K562 (cell line): ENCODE results near the gene EPS8. TPM values are rescaled to one million over a fixed set of nuclear protein-coding genes. Genes with fewer than 3 reads are reported as not detected.

ENCODE experiments used
- ATAC-seq: fragments of 200-7000 bp; cut with Tn5 transposase; 3 replicates; pipeline ENCODE4 v1.9.1; 2020; ENCODE audit warnings: moderate library complexity
- BruUV-seq: library from RNA; stranded (reverse); fragments of 400-500 nt; replicated peaks from 2 replicates; lab custom pipeline; 2021; lab: Mats Ljungman, UMichigan
- CTCF ChIA-PET: fragments of 300-600 bp; formaldehyde crosslinking; extraction: SDS; loops from one replicate; lab custom pipeline; 2021; ENCODE audit warnings: low intra/inter-chr PET ratio; lab: Yijun Ruan, JAX
- POLR2A ChIA-PET: fragments of 300-600, 350-650 bp; sonication (Branson Sonifier 250); formaldehyde crosslinking; extraction: SDS; loops from one replicate; lab custom pipeline; 2021; ENCODE audit warnings: antibody characterized with exemption, inconsistent platforms; lab: Yijun Ruan, JAX
- DNase-seq, 4 experiments: peaks; one replicate each; pipeline versions ENCODE4 v3.0.0 to v3.0.0-alpha.2; 2011 to 2018; ENCODE audit warnings: low spot score in 3 of 4, mixed read lengths in 3 of 4; ENCODE audit errors: extremely low read depth in 1 of 4
- FAIRE-seq: peaks from 2 replicates; lab custom pipeline; 2011; peaks lifted over from hg19 to GRCh38; lab: Jason Lieb, UNC
- H2AFZ ChIP-seq: 2 replicates; pipeline ENCODE4 v1.6.0; 2011; ENCODE audit warnings: low read depth, low read length, control low read depth, inconsistent platforms
- H3K27ac ChIP-seq: fragments of 200-600 bp; 3 replicates; pipeline ENCODE4 v1.8.0; 2011; ENCODE audit warnings: low read depth, mild to moderate bottlenecking, control low read depth, inconsistent platforms, low read length, moderate library complexity, mixed read lengths; ENCODE audit errors: extremely low read depth
- H3K27me3 ChIP-seq, 2 experiments: fragments of 300-600 bp in 1 of 2; 2 replicates in 1 of 2; 3 replicates in 1 of 2; pipeline versions ENCODE4 v1.6.0 to v1.8.0; 2011; ENCODE audit warnings: inconsistent platforms in 2 of 2, low read length in 2 of 2, mild to moderate bottlenecking in 1 of 2, mixed read lengths in 1 of 2, moderate library complexity in 1 of 2; ENCODE audit not compliant: control insufficient read depth in 2 of 2, insufficient read depth in 2 of 2
- H3K36me3 ChIP-seq: fragments of 300-600 bp; 3 replicates; pipeline ENCODE4 v1.8.0; 2011; ENCODE audit warnings: mild to moderate bottlenecking, low read length, inconsistent platforms; ENCODE audit not compliant: control insufficient read depth, insufficient read depth
- H3K4me1 ChIP-seq, 2 experiments: fragments of 200-600 bp in 1 of 2; replicated peaks in 1 of 2; 2 replicates in 1 of 2; 3 replicates in 1 of 2; pipeline versions ENCODE4 v1.5.1 to v1.8.0; 2011; ENCODE audit warnings: inconsistent platforms in 2 of 2, low read length in 2 of 2, mild to moderate bottlenecking in 1 of 2, mixed read lengths in 1 of 2, moderate library complexity in 1 of 2; ENCODE audit not compliant: control insufficient read depth in 2 of 2, insufficient read depth in 2 of 2
- H3K4me2 ChIP-seq: 2 replicates; pipeline ENCODE4 v1.6.1; 2011; ENCODE audit warnings: low read length, control low read depth, inconsistent platforms, mixed read lengths; ENCODE audit not compliant: insufficient read depth
- H3K4me3 ChIP-seq: fragments of 200-600 bp; sonication (generic), shearing (Covaris generic); 2 replicates; pipeline ENCODE4 v1.5.1; 2016; ENCODE audit warnings: control low read depth, inconsistent platforms
- H3K79me2 ChIP-seq: fragments of 200-600 bp; 3 replicates; pipeline ENCODE4 v1.8.0; 2011; ENCODE audit warnings: low read length, inconsistent platforms; ENCODE audit not compliant: control insufficient read depth, insufficient read depth
- H3K9ac ChIP-seq, 2 experiments: 2 replicates each; pipeline versions ENCODE4 v1.6.0 to v1.6.1; 2011; ENCODE audit warnings: low read depth in 2 of 2, low read length in 2 of 2, control low read depth in 1 of 2, inconsistent platforms in 1 of 2, mild to moderate bottlenecking in 1 of 2, mixed read lengths in 1 of 2; ENCODE audit not compliant: insufficient read depth in 1 of 2
- H3K9me1 ChIP-seq: one replicate; pipeline ENCODE4 v1.6.0; 2011; ENCODE audit warnings: inconsistent platforms, mild to moderate bottlenecking, low read length, moderate library complexity; ENCODE audit not compliant: control insufficient read depth, insufficient read depth
- H3K9me3 ChIP-seq: replicated peaks from 2 replicates; pipeline ENCODE4 v1.5.1; 2011; ENCODE audit warnings: low read depth, low read length, inconsistent platforms; ENCODE audit not compliant: control insufficient read depth, insufficient read depth
- H4K20me1 ChIP-seq: replicated peaks from 2 replicates; pipeline ENCODE4 v1.6.1; 2011; ENCODE audit warnings: low read length, inconsistent platforms, mixed read lengths; ENCODE audit not compliant: control insufficient read depth, insufficient read depth
- CBX1 ChIP-seq: sonication (generic); IDR thresholded peaks from 2 replicates; pipeline ENCODE4 v1.6.1; 2016; ENCODE audit warnings: antibody characterized with exemption, low read depth, mild to moderate bottlenecking
- CBX3 ChIP-seq, 2 experiments: IDR thresholded peaks; 1 replicate in 1 of 2; 2 replicates in 1 of 2; pipeline ENCODE4 v1.6.1; 2012; ENCODE audit warnings: inconsistent platforms in 2 of 2, low read length in 2 of 2, borderline replicate concordance in 1 of 2, control low read depth in 1 of 2
- CBX5 ChIP-seq: IDR thresholded peaks from 2 replicates; pipeline ENCODE4 v1.6.1; 2014; ENCODE audit warnings: low read depth, borderline replicate concordance
- FOXO4 ChIP-seq: fragments of 450-650 bp; formaldehyde crosslinking; IDR thresholded peaks from 2 replicates; pipeline ENCODE4 v1.4.0; 2020; ENCODE audit warnings: mild to moderate bottlenecking, moderate library complexity
- MAFK ChIP-seq: IDR thresholded peaks from 2 replicates; pipeline ENCODE4 v1.6.1; 2011; ENCODE audit warnings: low read length, improper control_type of control experiment
- MGA ChIP-seq: fragments of 450-650 bp; IDR thresholded peaks from 2 replicates; pipeline ENCODE4 v1.6.1; 2016; ENCODE audit warnings: mild to moderate bottlenecking, moderate library complexity
- NFE2 ChIP-seq: IDR thresholded peaks from 2 replicates; pipeline ENCODE4 v1.6.1; 2014; ENCODE audit warnings: antibody characterized with exemption, low read depth
- POLR2A ChIP-seq: fragments of 450-650 bp; conservative IDR thresholded peaks from 2 replicates; pipeline ENCODE4 v1.6.1; 2016
- ZBTB17 ChIP-seq: fragments of 450-650 bp; formaldehyde crosslinking; IDR thresholded peaks from 2 replicates; pipeline ENCODE4 v1.4.0; 2020; ENCODE audit warnings: mild to moderate bottlenecking
- ZNF239 ChIP-seq: fragments of 250-450 bp; sonication (Bioruptor Pico); IDR thresholded peaks from 2 replicates; pipeline ENCODE4 v1.4.0; 2020; ENCODE audit warnings: mild to moderate bottlenecking
- ZNF3 ChIP-seq: fragments of 250-450 bp; sonication (Bioruptor Pico); IDR thresholded peaks from 2 replicates; pipeline ENCODE4 v1.5.0; 2021; ENCODE audit warnings: mild to moderate bottlenecking, moderate library complexity
- ZNF584 ChIP-seq: fragments of 200-800 bp; sonication (Bioruptor generic); IDR thresholded peaks from 2 replicates; pipeline ENCODE4 v1.6.1; 2016; ENCODE audit warnings: low read depth, mild to moderate bottlenecking, missing genetic modification characterization, missing compliant biosample characterization
- ZNF717 ChIP-seq: fragments of 250-450 bp; sonication (Bioruptor Pico); IDR thresholded peaks from 2 replicates; pipeline ENCODE4 v1.5.0; 2021
- WGBS: fragments of 100-300 bp; shearing (Covaris generic); methylation state at CpG from one replicate; pipeline ENCODE4 v1.1.6; 2016; ENCODE audit warnings: low coverage, mixed read lengths; ENCODE audit not compliant: insufficient coverage; ENCODE audit errors: missing lambda C conversion rate; 5-methylcytosine and 5-hydroxymethylcytosine counted together
- in situ Hi-C: fragments of 300-500 bp; cut with MboI; formaldehyde crosslinking; loops from 4 replicates; pipeline ENCODE4 v1.15.0; 2018; ENCODE audit warnings: inconsistent platforms, mixed read lengths
- intact Hi-C: fragments of 100-400 bp; cut with micrococcal nuclease; formaldehyde crosslinking; loops from 2 replicates; pipeline ENCODE4 v1.14.2; 2022
- polyA plus RNA-seq, 8 experiments: library from polyadenylated mRNA; depleted of rRNA in 4 of 8; stranded (reverse) in 5 of 8; unstranded in 3 of 8; fragments of >200 nt; fragmentation: Nextera tagmentation in 2 of 8; fragmentation: Illumina TruSeq in 1 of 8; extraction: Ambion mirVana in 2 of 8; extraction: Trizol in 1 of 8; gene quantifications; 2 replicates each; pipeline versions ENCODE4 v1.2.1 to v1.2.3, GENCODE V29; 2011 to 2014; ENCODE audit warnings: inconsistent platforms in 1 of 8, missing spikeins in 1 of 8
- total RNA-seq, 7 experiments: library from RNA; depleted of rRNA in 6 of 7; stranded (reverse); fragments of >200 nt in 6 of 7; fragmentation: Illumina TruSeq in 2 of 7; extraction: Trizol in 2 of 7; gene quantifications; 2 replicates each; pipeline versions ENCODE4 v1.2.1 to v1.2.3, GENCODE V29; 2011 to 2021; ENCODE audit warnings: low replicate concordance in 1 of 7

Gene EPS8
- total and polyA plus RNA-seq, 9 of the 15 experiments (the other 6 are each of a cell fraction or from before 2014, with no cell fraction given): 0.10 to 1.9 (median 0.33) TPM

GRCh38 chr12:15783288-15783687 lies 5.9 kb downstream of the EPS8 start:
- no peaks in the 10 kb centered on the region for H3K9me1 ChIP-seq
- FAIRE-seq: no peak
- POLR2A ChIA-PET: no interaction called here
- no peaks in the 10 kb centered on the region for H3K9me3 ChIP-seq
- in situ Hi-C loops (no loop called here), intact Hi-C loops (no loop called here)
- CTCF ChIA-PET: no interaction called here
- no peak overlapping the region for H3K9ac ChIP-seq
- H3K4me3 ChIP-seq: no peak overlapping the region
- no peak overlapping the region for H2AFZ ChIP-seq
- H3K4me1 ChIP-seq: no peaks in the 10 kb centered on the region
- H4K20me1 ChIP-seq: no peaks in the 10 kb centered on the region
- no peak overlapping the region for H3K4me2 ChIP-seq
- no TSS peak for BruUV-seq
- no peaks in the 10 kb centered on the region for H3K27me3 ChIP-seq
- WGBS: 0% methylated on average over 1 of the region's 1 CpG
- ATAC-seq: no peak
- no peak for DNase-seq
- no peak overlapping the region for H3K27ac ChIP-seq
- no peaks in the 10 kb centered on the region for H3K36me3 ChIP-seq
- no peaks in the 10 kb centered on the region for H3K79me2 ChIP-seq
- TF ChIP-seq FOXO4: no peak
- TF ChIP-seq CBX3 (IDR thresholded peaks at IDR 0.05; ENCODE audit: borderline replicate concordance in 1 of 2, low read length in 2 of 2): no peak
- no peak for TF ChIP-seq MGA
- TF ChIP-seq ZBTB17 (CRISPR knock-in tag): no peak
- TF ChIP-seq ZNF717 (CRISPR knock-in tag): no peak
- TF ChIP-seq CBX5: no peak
- TF ChIP-seq ZNF3: no peak
- TF ChIP-seq ZNF239 (CRISPR knock-in tag): no peak
- no peak for TF ChIP-seq MAFK
- TF ChIP-seq POLR2A: no peak
- TF ChIP-seq ZNF584: no peak
- TF ChIP-seq NFE2: no peak
- no peak for TF ChIP-seq CBX1
